HTR-8/SVneo (cell line): ENCODE results near the gene OSTM1.
"Not testable (repeated sequence)": the region's sequence is repeated elsewhere in the genome, so short reads cannot be mapped to it uniquely, and the experiment has no call there.

ENCODE experiments used
- DNase-seq: peaks from one replicate; pipeline ENCODE4 v3.0.0; 2011; ENCODE audit warnings: low spot score, mixed read lengths; ENCODE audit not compliant: insufficient read length
- FAIRE-seq: peaks from 2 replicates; lab custom pipeline; 2011; peaks lifted over from hg19 to GRCh38; lab: Jason Lieb, UNC

The OSTM1 gene

GRCh38 chr6:108027056-108027455 is 47.5 kb downstream of the OSTM1 start:
- DNase-seq (no peak), FAIRE-seq (no peak)

- FAIRE-seq (no peak), DNase-seq (no peak)
These were observed 50.0 kb downstream of the OSTM1 start for GRCh38 chr6:108024427-108025073.

GRCh38 chr6:108020472-108021116 is 53.9 kb downstream of the OSTM1 start:
- FAIRE-seq = no peak
- DNase-seq = no peak

GRCh38 chr6:108016283-108016682 is 58.3 kb downstream of the OSTM1 start:
- not testable (repeated sequence) for DNase-seq

GRCh38 chr6:108013787-108014439 is 60.6 kb downstream of the OSTM1 start:
- DNase-seq (no peak), FAIRE-seq (no peak)

More at GRCh38 chr6:108016283-108016682, 58.3 kb downstream of the OSTM1 start:
- not testable (repeated sequence) for FAIRE-seq

- DNase-seq (no peak), FAIRE-seq (no peak)
These were observed 64.6 kb downstream of the OSTM1 start for GRCh38 chr6:108009894-108010293.

GRCh38 chr6:108009258-108009657 is 65.3 kb downstream of the OSTM1 start:
- FAIRE-seq = not testable (repeated sequence)

GRCh38 chr6:108008363-108008762 is 66.2 kb downstream of the OSTM1 start:
- FAIRE-seq (no peak), DNase-seq (no peak)

More at GRCh38 chr6:108009258-108009657, 65.3 kb downstream of the OSTM1 start:
- not testable (repeated sequence) for DNase-seq

GRCh38 chr6:108005961-108006360 is 68.6 kb downstream of the OSTM1 start:
- FAIRE-seq (no peak), DNase-seq (no peak)

- DNase-seq (no peak), FAIRE-seq (no peak)
These were observed 69.7 kb downstream of the OSTM1 start for GRCh38 chr6:108004861-108005260.

- DNase-seq (peak; percentile 22), FAIRE-seq (no peak)
These were observed 71.9 kb downstream of the OSTM1 start for GRCh38 chr6:108002365-108003221.

- DNase-seq (no peak), FAIRE-seq (no peak)
These were observed 72.8 kb downstream of the OSTM1 start for GRCh38 chr6:108001696-108002231.

- FAIRE-seq, DNase-seq: not testable (repeated sequence)
These were observed 74.3 kb downstream of the OSTM1 start for GRCh38 chr6:108000259-108000658.

GRCh38 chr6:107999341-107999740 is 75.2 kb downstream of the OSTM1 start:
- FAIRE-seq = no peak
- DNase-seq = no peak

GRCh38 chr6:107991772-107992550 is 82.6 kb downstream of the OSTM1 start:
- DNase-seq (no peak), FAIRE-seq (no peak)
